ENCODE results near the gene SNX25.
A peak's percentile ranks its signal among the peaks of the same experiment; 100 is the strongest.

The SNX25 gene

DNA sequence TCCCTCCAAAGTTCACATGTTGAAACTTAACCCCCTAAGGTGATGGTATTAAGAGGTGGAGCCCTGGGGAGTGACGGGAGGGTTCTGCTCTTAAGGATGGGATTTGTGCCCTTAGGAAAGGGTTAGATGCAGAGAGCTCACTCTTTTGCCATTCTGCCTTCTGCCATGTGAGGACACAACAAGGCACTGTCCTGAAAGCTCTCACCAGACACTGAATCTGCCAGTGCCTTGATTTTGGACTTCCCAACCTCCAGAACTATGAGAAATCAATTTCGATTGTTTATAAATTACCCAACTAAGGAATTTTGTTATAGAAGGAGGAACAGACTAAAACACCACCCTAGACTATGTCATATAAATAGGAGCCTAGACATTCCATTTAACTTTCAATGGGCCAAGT lies 174.7 kb downstream of the SNX25 start:
- H3K4me3 ChIP-seq, result peak overlapping the region in 6 of 10 experiments; percentile 11 to 56 (median 41); a peak in 11 of 20 replicates
- H3K27me3 ChIP-seq, result no peaks in the 10 kb centered on the region

DNA sequence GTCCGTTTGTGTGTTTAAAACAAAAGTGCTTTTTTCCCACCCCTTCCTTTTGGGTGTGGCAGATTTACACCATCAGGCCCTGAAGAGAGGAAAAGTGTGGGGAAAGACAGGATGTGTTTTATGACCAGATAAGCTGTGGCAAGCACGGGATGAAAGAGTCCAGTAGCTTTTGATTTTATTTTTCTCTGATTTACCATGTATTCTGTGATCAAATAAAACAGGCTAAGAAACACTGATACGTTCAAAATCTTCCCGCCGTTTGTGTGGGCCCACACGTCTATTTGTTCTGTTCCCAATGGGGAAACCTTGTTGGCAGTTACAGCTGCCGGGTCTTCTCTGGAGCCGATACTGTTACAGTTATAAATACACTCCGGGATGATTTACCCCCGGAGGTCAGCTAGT lies 175.5 kb downstream of the SNX25 start:
- Histone ChIP-seq H3K9ac (peak overlapping the region; percentile 56 to 78 (median 67); a peak in 21 of 22 replicates), H3K36me3 (peaks cover 0 to 31% (median 18%) of the 10 kb centered on the region in 11 experiments; a peak in 13 of 22 replicates), H3K4me2 (peak overlapping the region; percentile 61 to 85 (median 75)), H3K9me3 (replicated peaks in 1 of 11) (peaks cover 14 to 34% (median 27%) of the 10 kb centered on the region in 11 experiments), H4K20me1 (no peaks in the 10 kb centered on the region), H3K4me3 (peak overlapping the region in 7 of 10 experiments; percentile 15 to 58 (median 42); a peak in 8 of 20 replicates), H3K27ac (peak overlapping the region in 10 of 11 experiments; percentile 48 to 88 (median 81); a peak in 19 of 22 replicates), H3K27me3 (no peaks in the 10 kb centered on the region), H3K4me1 (peaks cover 21 to 36% (median 30%) of the 10 kb centered on the region in 10 experiments)
- no peak for TF ChIP-seq Cebpa-rat (IDR thresholded peaks at IDR 0.05)

More for the DNA sequence above, 174.7 kb downstream of the SNX25 start:
- H3K9ac ChIP-seq, result peak overlapping the region in 9 of 11 experiments; percentile 19 to 63 (median 55); a peak in 15 of 22 replicates
- H3K36me3 ChIP-seq, result peaks cover 0 to 37% (median 23%) of the 10 kb centered on the region in 11 experiments; a peak in 13 of 22 replicates
- peaks cover 21 to 36% (median 30%) of the 10 kb centered on the region in 10 experiments for H3K4me1 ChIP-seq
- H3K27ac ChIP-seq, result peak overlapping the region in 9 of 11 experiments; percentile 61 to 80 (median 74); a peak in 17 of 22 replicates
- no peak for TF ChIP-seq Cebpa-rat (IDR thresholded peaks at IDR 0.05)
- peaks cover 21 to 42% (median 31%) of the 10 kb centered on the region in 11 experiments for H3K9me3 ChIP-seq (replicated peaks in 1 of 11)
- H3K4me2 ChIP-seq, result peak overlapping the region; percentile 31 to 85 (median 69); a peak in 21 of 22 replicates
- no peaks in the 10 kb centered on the region for H4K20me1 ChIP-seq

DNA sequence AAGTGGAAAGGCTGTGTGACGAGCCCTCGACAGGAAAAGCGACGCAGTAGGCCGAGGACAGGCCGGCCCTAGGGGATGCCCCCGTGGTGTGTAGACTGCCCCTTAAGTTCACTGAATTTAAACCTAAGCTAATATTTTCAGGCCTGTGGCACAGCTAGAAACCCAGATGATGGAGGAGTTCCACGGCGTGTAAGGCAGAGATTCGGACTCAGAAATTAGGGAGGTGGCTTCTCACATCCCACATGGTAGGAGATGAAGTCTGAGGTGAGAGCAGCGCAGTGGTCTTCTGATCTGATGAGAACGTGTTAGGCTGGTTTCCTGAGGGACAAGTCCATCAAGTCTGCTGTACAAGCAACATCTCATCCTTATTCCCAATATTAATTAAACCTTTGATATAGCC lies 178.6 kb downstream of the SNX25 start:
- Histone ChIP-seq H3K4me2 (no peak overlapping the region), H3K27ac (peak overlapping the region in 2 of 11 experiments; percentile 28 to 29; a peak in 3 of 22 replicates), H3K9me3 (replicated peaks in 1 of 11) (peaks cover 0 to 11% (median 0%) of the 10 kb centered on the region in 11 experiments; a peak in 8 of 22 replicates), H3K4me3 (no peak overlapping the region), H4K20me1 (no peaks in the 10 kb centered on the region), H3K9ac (no peak overlapping the region), H3K4me1 (peaks cover 26 to 50% (median 42%) of the 10 kb centered on the region in 10 experiments), H3K36me3 (peaks cover 0 to 17% (median 7%) of the 10 kb centered on the region in 11 experiments; a peak in 6 of 22 replicates), H3K27me3 (no peaks in the 10 kb centered on the region)
- no peak for TF ChIP-seq Cebpa-rat (IDR thresholded peaks at IDR 0.05)

DNA sequence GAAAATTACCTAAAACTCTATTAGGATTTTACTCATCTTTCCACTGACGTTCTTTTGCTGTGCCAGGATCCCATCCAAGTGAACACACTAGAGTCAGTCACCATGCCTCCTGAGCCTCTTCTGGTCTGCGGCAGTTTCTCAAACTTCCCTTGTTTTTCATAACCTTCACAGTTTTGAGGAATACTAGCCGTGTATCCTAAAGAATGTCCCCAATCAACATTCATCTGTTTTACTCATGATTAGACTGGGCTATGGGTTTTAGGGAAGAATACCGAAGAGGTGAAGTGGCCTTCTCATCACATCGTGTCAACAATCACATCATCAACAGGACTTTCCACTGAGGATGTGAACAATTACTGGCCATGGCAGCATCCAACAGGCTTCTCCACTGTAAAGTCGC lies 181.5 kb downstream of the SNX25 start:
- no peaks in the 10 kb centered on the region for H3K9me3 ChIP-seq (replicated peaks in 1 of 11)

DNA sequence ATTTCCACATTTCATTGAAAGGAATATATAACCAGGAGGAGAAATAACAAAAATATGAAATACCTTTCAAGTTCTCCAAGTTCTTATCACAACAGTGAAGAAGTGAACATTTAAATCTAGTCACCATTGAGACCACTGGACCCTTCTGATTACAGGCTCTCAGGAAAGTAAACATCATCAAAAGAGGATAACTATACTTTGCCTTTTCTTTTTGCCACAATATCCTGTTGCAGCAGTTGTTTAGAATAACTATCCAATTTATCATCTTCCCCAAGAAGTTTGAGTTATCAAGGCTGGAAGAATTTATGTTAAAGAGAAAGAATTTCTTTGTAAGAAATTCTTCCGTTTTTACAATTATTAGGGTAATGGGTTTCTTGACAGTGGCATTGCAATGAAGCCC lies 182.8 kb downstream of the SNX25 start:
- H3K4me2 ChIP-seq, result peak overlapping the region in 7 of 11 experiments; percentile 86 to 99 (median 91); a peak in 12 of 22 replicates

More for the DNA sequence above, 181.5 kb downstream of the SNX25 start:
- no peak for TF ChIP-seq Cebpa-rat (IDR thresholded peaks at IDR 0.05)
- peaks cover 28 to 50% (median 41%) of the 10 kb centered on the region in 10 experiments for H3K4me1 ChIP-seq
- H3K27me3 ChIP-seq, result no peaks in the 10 kb centered on the region
- no peak overlapping the region for H3K4me2 ChIP-seq
- no peaks in the 10 kb centered on the region for H4K20me1 ChIP-seq
- H3K4me3 ChIP-seq, result no peak overlapping the region
- H3K27ac ChIP-seq, result no peak overlapping the region
- no peak overlapping the region for H3K9ac ChIP-seq
- peaks cover 0 to 10% (median 0%) of the 10 kb centered on the region in 11 experiments; a peak in 2 of 22 replicates for H3K36me3 ChIP-seq

GRCh38 chr4:185394568-185395237 lies 185.3 kb downstream of the SNX25 start:
- H3K27me3 ChIP-seq, result no peaks in the 10 kb centered on the region
- H3K36me3 ChIP-seq, result peaks cover 0 to 11% (median 5%) of the 10 kb centered on the region in 11 experiments; a peak in 10 of 22 replicates
- peak overlapping the region; percentile 85 to 95 (median 90); a peak in 18 of 22 replicates for H3K9ac ChIP-seq
- peak overlapping the region; percentile 70 to 89 (median 80) for H3K4me3 ChIP-seq
- H3K27ac ChIP-seq, result peak overlapping the region in 10 of 11 experiments; percentile 89 to 94 (median 92); a peak in 18 of 22 replicates
- H3K4me1 ChIP-seq, result peaks cover 45 to 73% (median 65%) of the 10 kb centered on the region in 10 experiments
- no peaks in the 10 kb centered on the region for H3K9me3 ChIP-seq (replicated peaks in 1 of 11)
- TF ChIP-seq Cebpa-rat (IDR thresholded peaks at IDR 0.05), result no peak
- peak overlapping the region; percentile 86 to 99 (median 91) for H3K4me2 ChIP-seq
- H4K20me1 ChIP-seq, result no peaks in the 10 kb centered on the region

More for the DNA sequence above, 182.8 kb downstream of the SNX25 start:
- Histone ChIP-seq H3K36me3 (peaks cover 0 to 7% (median 0%) of the 10 kb centered on the region in 11 experiments; a peak in 2 of 22 replicates), H3K27me3 (no peaks in the 10 kb centered on the region), H3K27ac (no peak overlapping the region; a peak in 2 of 22 replicates), H4K20me1 (no peaks in the 10 kb centered on the region), H3K4me3 (no peak overlapping the region), H3K4me1 (peaks cover 30 to 47% (median 40%) of the 10 kb centered on the region in 10 experiments), H3K9ac (no peak overlapping the region), H3K9me3 (replicated peaks in 1 of 11) (no peaks in the 10 kb centered on the region)
- TF ChIP-seq Cebpa-rat (IDR thresholded peaks at IDR 0.05), result no peak

DNA sequence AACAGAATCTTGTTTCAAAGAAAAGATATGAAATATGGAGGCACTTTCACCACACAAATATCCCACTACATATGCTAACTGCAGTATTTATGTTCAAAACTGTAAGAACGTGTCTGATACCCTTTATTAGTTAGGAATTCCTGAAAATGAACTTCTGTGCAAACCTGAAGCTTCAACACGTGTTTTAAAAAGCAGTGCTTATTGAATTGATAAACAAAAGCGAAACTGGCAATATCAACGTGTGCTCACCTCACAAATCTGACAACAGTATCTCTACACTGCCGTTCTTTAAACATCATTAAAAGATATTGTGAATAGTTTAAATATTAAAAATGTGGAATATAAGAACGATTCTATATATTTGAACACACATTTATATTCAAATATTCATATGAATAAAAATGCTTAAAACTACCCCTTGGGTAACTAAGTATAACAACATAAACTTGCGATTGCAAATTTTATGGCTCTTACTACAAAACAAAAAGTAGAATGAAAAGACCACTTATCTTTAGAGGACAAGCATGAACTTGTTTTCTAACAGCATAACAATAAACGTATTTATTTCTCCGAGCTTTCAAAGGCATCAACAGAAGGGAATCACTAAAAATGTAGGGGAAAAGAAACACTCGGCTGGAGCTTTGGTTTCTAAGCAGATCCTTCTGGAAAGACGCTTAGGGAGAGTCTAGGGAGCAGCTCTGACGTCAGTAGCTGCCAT lies 186.0 kb downstream of the SNX25 start, which contains the start of gene LRP2BP:
Gene LRP2BP (minus strand): TSS at position 687 of the 718 bp plus-strand sequence. CDS start 17,738 bp downstream, outside the sequence.
- no peaks in the 10 kb centered on the region for H3K9me3 ChIP-seq (replicated peaks in 1 of 11)
- H3K9ac ChIP-seq, result peak within 1 kb of the TSS; percentile 85 to 95 (median 90)
- peak within 1 kb of the TSS; percentile 86 to 99 (median 93) for H3K4me2 ChIP-seq
- peak within 1 kb of the TSS; percentile 89 to 94 (median 92) for H3K27ac ChIP-seq
- peaks cover 45 to 74% (median 66%) of the 10 kb centered on the region in 10 experiments for H3K4me1 ChIP-seq
- H3K27me3 ChIP-seq, result no peaks in the 10 kb centered on the region
- TF ChIP-seq Cebpa-rat (IDR thresholded peaks at IDR 0.05), result no peak
- no peaks in the 10 kb centered on the region; a peak in 1 of 22 replicates for H4K20me1 ChIP-seq
- peaks cover 0 to 18% (median 11%) of the 10 kb centered on the region in 11 experiments; a peak in 13 of 22 replicates for H3K36me3 ChIP-seq
- H3K4me3 ChIP-seq, result peak within 1 kb of the TSS; percentile 70 to 89 (median 80)

DNA sequence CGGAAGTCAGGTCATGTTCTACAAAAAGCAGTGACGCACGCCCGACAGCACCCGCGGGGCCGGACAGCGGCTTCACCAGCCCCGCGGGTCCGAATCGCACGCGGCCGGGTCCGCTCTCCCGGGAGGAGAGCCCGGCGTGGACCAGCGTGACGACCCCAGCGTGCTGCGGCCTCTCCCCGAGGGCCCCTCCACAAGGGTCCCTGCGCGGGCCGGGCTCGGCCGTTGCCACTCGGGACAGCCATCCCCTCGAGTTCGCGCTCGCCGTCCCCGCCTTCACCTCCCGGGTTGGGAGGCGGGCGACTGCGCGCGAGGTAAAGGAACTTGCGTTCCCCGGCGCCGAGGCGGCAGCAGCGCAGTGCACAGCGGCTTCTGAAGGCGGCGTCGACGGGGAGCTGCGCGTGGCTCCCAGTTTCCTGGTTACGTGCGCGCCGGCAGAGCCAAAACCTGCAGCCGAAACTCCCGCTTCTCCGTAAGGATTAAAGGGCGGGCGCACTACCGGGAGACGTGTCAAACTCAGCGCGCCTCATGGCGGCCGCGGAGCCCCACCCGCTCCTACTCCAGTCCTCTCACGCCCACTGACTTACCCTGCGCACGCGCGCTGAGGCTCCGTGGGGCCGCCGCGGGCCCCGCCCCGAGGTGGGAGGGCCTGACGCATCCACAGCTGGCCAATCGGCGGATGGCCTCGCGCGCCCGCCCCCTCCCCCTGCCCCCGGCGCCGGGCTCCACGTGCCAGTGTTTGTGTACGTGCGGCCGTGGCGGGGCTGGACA lies 186.7 kb downstream of the SNX25 start:
- Histone ChIP-seq H3K4me2 (peak overlapping the region; percentile 86 to 99 (median 93)), H3K4me3 (peak overlapping the region; percentile 70 to 89 (median 80)), H4K20me1 (no peaks in the 10 kb centered on the region; a peak in 1 of 22 replicates), H3K9me3 (replicated peaks in 1 of 11) (no peaks in the 10 kb centered on the region), H3K4me1 (peaks cover 45 to 74% (median 67%) of the 10 kb centered on the region in 10 experiments), H3K9ac (peak overlapping the region; percentile 85 to 95 (median 90)), H3K36me3 (peaks cover 0 to 24% (median 18%) of the 10 kb centered on the region in 11 experiments; a peak in 15 of 22 replicates), H3K27me3 (no peaks in the 10 kb centered on the region), H3K27ac (peak overlapping the region; percentile 89 to 94 (median 92))
- TF ChIP-seq Cebpa-rat (IDR thresholded peaks at IDR 0.05), result no peak
